ENCODE results near the gene LHFPL6.

LHFPL6 gene

DNA sequence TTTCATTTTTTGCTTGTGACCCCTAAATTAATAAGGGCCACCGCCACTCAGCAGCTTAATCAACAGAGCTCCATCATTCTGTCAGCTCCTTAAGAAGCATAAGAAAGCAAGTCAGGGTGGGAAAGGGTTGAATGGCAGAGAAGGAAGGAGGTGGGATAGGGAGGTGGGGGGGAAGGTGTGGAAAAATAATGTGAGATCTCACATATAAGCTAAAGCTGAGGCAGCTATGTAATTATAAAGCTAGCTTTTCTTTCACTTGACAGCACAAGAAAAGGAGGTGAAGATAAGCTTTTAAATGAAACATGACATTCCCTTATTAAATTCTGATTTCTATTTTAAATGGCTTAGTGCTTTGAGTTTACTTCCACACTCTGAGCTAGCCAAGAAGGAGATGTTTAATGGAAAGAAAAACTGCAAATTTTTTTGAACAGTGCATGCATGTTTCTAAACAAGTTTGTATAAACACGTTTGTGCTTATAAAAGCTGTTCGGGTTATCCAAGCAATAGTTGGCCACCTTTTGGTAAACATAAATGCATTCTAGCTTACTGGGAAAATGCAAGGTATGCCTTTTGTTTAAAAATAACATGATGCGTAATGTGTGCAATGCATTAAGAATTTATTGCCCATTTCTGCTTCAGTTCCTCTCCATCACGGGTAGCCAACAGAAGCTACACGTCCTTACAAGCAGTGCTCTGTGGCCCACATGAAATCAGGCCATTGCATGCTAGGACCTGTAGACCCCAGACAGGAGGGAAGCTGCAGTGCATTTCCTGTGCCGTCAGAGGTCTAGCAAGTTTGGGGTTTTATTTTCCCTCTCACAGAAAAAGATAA is 96.2 kb downstream of the LHFPL6 start:
- no peak for DNase-seq (ENCODE audit: extremely low read depth, low read depth)
- TF ChIP-seq, protein P1, sequence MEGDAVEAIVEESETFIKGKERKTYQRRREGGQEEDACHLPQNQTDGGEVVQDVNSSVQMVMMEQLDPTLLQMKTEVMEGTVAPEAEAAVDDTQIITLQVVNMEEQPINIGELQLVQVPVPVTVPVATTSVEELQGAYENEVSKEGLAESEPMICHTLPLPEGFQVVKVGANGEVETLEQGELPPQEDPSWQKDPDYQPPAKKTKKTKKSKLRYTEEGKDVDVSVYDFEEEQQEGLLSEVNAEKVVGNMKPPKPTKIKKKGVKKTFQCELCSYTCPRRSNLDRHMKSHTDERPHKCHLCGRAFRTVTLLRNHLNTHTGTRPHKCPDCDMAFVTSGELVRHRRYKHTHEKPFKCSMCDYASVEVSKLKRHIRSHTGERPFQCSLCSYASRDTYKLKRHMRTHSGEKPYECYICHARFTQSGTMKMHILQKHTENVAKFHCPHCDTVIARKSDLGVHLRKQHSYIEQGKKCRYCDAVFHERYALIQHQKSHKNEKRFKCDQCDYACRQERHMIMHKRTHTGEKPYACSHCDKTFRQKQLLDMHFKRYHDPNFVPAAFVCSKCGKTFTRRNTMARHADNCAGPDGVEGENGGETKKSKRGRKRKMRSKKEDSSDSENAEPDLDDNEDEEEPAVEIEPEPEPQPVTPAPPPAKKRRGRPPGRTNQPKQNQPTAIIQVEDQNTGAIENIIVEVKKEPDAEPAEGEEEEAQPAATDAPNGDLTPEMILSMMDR (IDR thresholded peaks at IDR 0.05; ENCODE audit: low read depth, low read length): no peak

DNA sequence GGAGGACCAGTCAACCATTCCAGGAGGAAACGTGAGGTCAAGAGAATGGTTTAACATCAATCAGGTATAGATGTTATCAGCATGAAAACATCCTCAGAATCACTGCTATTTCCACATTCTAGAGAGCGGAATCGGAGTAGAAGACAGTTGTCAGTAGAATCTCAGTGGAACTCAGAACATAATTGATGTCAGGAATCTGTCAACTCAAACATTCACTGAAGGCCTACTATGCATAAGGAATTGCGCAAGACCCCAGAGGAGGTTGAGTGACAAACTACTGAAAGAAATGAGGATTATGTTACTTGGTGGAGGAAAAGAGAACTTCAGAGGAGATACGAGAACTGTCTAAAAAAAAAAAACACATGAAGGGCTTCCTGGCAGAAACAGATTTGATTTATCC is 97.8 kb downstream of the LHFPL6 start:
- no peak for DNase-seq (ENCODE audit: extremely low read depth, low read depth)
- TF ChIP-seq, protein P1 (IDR thresholded peaks at IDR 0.05; ENCODE audit: low read depth, low read length): no peak

DNA sequence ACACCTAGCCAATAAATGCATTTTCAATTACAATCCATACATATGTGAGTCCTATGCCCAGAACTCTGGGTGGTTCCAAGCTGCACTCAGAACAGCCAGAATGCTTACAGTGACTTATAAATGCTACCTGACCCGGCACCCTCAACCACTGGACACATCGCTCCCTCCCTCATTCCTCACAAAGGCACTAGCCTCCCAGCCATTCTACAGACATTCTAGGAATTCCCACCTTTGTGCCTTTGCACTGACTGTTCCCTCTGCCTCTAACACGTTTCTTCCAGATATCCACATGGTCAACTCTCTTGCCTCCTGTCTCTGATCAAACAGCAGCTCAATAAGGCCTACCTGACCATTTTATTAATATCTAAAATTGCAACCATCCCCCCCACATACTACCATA is 99.9 kb downstream of the LHFPL6 start:
- TF ChIP-seq, protein P1 (IDR thresholded peaks at IDR 0.05; ENCODE audit: low read depth, low read length): no peak
- no peak for DNase-seq (ENCODE audit: extremely low read depth, low read depth)

DNA sequence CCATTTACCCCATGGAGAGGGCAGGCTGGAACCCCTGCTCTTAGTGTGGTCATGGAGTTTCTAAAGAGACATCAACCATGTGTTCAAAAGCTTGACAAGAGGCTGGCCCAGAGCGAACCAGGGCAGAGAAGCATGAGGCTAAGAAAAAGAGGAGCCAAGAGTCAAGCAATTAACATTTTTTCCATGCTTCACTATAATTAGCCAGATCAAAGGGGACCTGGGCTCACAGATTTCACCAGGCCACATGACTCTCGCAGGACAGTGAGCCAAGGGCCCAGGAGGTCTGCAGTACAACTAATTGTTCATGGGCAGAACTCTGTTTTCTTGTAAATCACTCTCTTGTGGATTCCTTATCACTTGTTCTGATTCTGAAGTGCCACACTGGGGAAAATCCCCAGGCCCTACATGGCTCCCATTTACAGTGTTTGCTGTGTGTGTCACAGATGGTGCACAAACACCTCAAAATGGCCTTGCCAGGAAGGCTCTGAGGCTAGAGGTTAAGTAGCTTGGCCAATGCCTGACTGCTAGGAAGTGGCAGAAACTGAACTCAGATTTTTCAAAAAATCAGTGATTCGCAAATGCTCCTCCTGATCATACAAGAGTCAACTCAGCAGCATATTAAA is 101.2 kb downstream of the LHFPL6 start:
- no peak for DNase-seq (ENCODE audit: extremely low read depth, low read depth)
- TF ChIP-seq, protein P1 (IDR thresholded peaks at IDR 0.05; ENCODE audit: low read depth, low read length): no peak

DNA sequence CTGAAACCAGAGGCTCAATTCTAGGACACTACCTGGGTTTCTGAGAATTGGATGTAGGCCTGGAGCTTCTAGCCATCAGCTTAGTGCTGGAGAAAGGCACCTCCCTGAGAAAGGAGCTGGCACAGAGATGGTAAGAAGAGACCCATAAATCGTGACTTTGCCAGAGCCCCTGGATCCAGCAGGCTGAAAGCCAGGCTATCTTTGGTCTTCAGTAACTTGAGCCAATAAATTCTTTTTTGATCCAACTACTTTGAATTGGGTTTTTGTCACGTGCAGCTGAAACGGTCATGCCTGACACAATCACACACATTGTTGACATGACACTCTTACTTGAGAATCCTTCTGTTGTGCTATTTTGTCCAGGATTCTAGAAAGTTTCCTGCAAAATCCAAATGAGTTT is 103.4 kb downstream of the LHFPL6 start:
- DNase-seq (ENCODE audit: extremely low read depth, low read depth): no peak
- TF ChIP-seq, protein P1 (IDR thresholded peaks at IDR 0.05; ENCODE audit: low read depth, low read length): no peak

DNA sequence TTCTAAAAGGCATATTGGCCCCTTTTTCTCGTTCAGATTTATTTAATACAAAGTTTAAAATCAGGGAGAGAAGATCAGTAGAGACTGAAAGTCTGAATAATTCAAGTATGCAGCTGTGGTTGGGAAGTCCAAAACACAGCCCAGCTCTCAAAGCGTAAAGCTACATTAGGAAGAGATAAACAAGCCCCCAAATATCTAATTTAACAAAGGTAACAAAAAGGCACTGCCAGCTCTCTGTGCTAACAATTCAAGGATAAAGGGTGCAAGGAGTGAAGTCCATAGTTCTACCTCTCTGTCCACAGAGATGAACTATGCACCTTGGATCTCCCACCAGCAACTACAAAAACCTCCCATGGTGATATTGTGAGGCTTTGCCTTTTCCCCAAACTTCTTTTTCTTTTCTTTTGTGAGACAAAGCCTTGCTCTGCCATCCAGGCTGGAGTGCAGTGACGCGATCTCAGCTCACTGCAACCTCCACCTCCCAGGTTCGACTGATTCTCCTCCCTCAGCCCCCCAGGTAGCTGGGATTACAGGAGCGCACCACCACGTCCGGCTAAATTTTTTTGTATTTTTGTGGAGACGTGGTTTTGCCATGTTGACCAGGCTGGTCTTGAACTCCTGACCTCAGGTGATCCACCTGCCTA is 104.4 kb downstream of the LHFPL6 start:
- TF ChIP-seq, protein P1 (IDR thresholded peaks at IDR 0.05; ENCODE audit: low read depth, low read length): no peak
- no peak for DNase-seq (ENCODE audit: extremely low read depth, low read depth)

DNA sequence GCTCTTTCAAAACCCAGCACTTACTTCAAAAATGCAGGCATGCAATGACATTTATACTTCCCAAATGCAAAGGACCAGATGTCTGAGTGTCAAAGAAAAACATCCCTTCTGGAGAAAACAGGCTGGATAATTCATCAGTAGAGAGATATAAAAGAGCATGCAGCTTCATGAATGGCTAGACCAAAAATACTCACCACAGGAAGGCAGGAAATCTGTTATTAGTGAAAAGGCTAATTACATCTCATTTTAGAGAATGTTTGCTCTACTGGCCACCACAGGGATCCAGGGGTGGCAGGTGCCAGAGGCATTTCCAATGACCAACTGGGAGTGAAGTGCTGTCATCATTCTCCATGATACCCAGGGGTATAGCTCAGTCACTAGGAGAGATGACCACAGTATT is 106.5 kb downstream of the LHFPL6 start:
- TF ChIP-seq, protein P1 (IDR thresholded peaks at IDR 0.05; ENCODE audit: low read depth, low read length): no peak
- no peak for DNase-seq (ENCODE audit: extremely low read depth, low read depth)

Data from AG09319 (cell line).